ENCODE data around the gene TTYH2.

- no peak for TF ChIP-seq CTCF (IDR thresholded peaks at IDR 0.05)
- TF ChIP-seq POLR2A (IDR thresholded peaks at IDR 0.05): no peak
- no peak for TF ChIP-seq POLR2AphosphoS5 (IDR thresholded peaks at IDR 0.05)
- TF ChIP-seq EP300 (IDR thresholded peaks at IDR 0.05): no peak
These were observed 21.7 kb downstream of the TTYH2 start for GRCh38 chr17:74235040-74235581.

Data from sigmoid colon (tissue), 4 donors.